Adipocyte (in vitro differentiated cells): ENCODE measurements around the gene ZNF622.

Experiments
- DNase-seq: peaks from one replicate; pipeline ENCODE4 v3.0.0-alpha.2; 2015; ENCODE audit warnings: low read depth
- H3K27me3 ChIP-seq: replicated peaks from 2 replicates; pipeline ENCODE4 v1.7.0; 2013; ENCODE audit warnings: mild to moderate bottlenecking, low read length, moderate library complexity; ENCODE audit not compliant: control insufficient read depth, insufficient read depth
- H3K36me3 ChIP-seq: 2 replicates; pipeline ENCODE4 v1.7.0; 2013; ENCODE audit warnings: low read length, mild to moderate bottlenecking, moderate library complexity; ENCODE audit not compliant: control insufficient read depth, insufficient read depth, severe bottlenecking
- H3K4me1 ChIP-seq: 2 replicates; pipeline ENCODE4 v1.7.0; 2013; ENCODE audit warnings: mild to moderate bottlenecking, low read length, moderate library complexity; ENCODE audit not compliant: control insufficient read depth, insufficient read depth
- H3K4me3 ChIP-seq: 2 replicates; pipeline ENCODE4 v1.7.0; 2013; ENCODE audit warnings: mild to moderate bottlenecking, low read length, moderate library complexity
- H3K9ac ChIP-seq: 2 replicates; pipeline ENCODE4 v1.7.0; 2013; ENCODE audit warnings: mild to moderate bottlenecking, low read length, moderate library complexity
- H3K9me3 ChIP-seq: 2 replicates; pipeline ENCODE4 v1.7.0; 2013; ENCODE audit warnings: mild to moderate bottlenecking, low read length, moderate library complexity; ENCODE audit not compliant: control insufficient read depth

The ZNF622 gene

GRCh38 chr5:16427587-16427986 is 38.0 kb downstream of the ZNF622 start:
- no peaks in the 10 kb centered on the region for H3K9me3 ChIP-seq
- no peak for DNase-seq
- H3K4me3 ChIP-seq: no peak overlapping the region
- no peak overlapping the region for H3K9ac ChIP-seq
- no peaks in the 10 kb centered on the region for H3K36me3 ChIP-seq
- H3K4me1 ChIP-seq: no peaks in the 10 kb centered on the region
- peaks cover 21% of the 10 kb centered on the region for H3K27me3 ChIP-seq

- Histone ChIP-seq H3K27me3 (peaks cover 19% of the 10 kb centered on the region), H3K36me3 (no peaks in the 10 kb centered on the region), H3K4me3 (no peak overlapping the region), H3K9ac (no peak overlapping the region), H3K4me1 (no peaks in the 10 kb centered on the region), H3K9me3 (no peaks in the 10 kb centered on the region)
- no peak for DNase-seq
Measured at GRCh38 chr5:16418471-16418922, 47.1 kb downstream of the ZNF622 start.

GRCh38 chr5:16417398-16418074 is 48.1 kb downstream of the ZNF622 start:
- Histone ChIP-seq H3K9ac (no peak overlapping the region), H3K27me3 (peaks cover 19% of the 10 kb centered on the region), H3K4me3 (no peak overlapping the region), H3K36me3 (no peaks in the 10 kb centered on the region), H3K4me1 (no peaks in the 10 kb centered on the region), H3K9me3 (no peaks in the 10 kb centered on the region)
- DNase-seq: no peak

GRCh38 chr5:16414861-16415260 is 50.7 kb downstream of the ZNF622 start:
- Histone ChIP-seq H3K9ac (no peak overlapping the region), H3K9me3 (no peaks in the 10 kb centered on the region), H3K4me1 (peaks cover 3% of the 10 kb centered on the region), H3K27me3 (peaks cover 19% of the 10 kb centered on the region), H3K36me3 (no peaks in the 10 kb centered on the region), H3K4me3 (no peak overlapping the region)
- DNase-seq: no peak

- Histone ChIP-seq H3K4me1 (peaks cover 3% of the 10 kb centered on the region), H3K4me3 (no peak overlapping the region), H3K27me3 (peaks cover 12% of the 10 kb centered on the region), H3K36me3 (no peaks in the 10 kb centered on the region), H3K9me3 (peaks cover 1% of the 10 kb centered on the region), H3K9ac (no peak overlapping the region)
- DNase-seq: no peak
Measured at GRCh38 chr5:16413166-16413860, 52.3 kb downstream of the ZNF622 start.

- DNase-seq: no peak
- Histone ChIP-seq H3K27me3 (peaks cover 6% of the 10 kb centered on the region), H3K4me3 (no peak overlapping the region), H3K9ac (no peak overlapping the region), H3K36me3 (no peaks in the 10 kb centered on the region), H3K9me3 (peaks cover 3% of the 10 kb centered on the region), H3K4me1 (peaks cover 3% of the 10 kb centered on the region)
Measured at GRCh38 chr5:16412556-16412955, 53.0 kb downstream of the ZNF622 start.

GRCh38 chr5:16411741-16412455 is 53.7 kb downstream of the ZNF622 start:
- Histone ChIP-seq H3K4me3 (no peak overlapping the region), H3K27me3 (peaks cover 4% of the 10 kb centered on the region), H3K9me3 (peaks cover 3% of the 10 kb centered on the region), H3K36me3 (no peaks in the 10 kb centered on the region), H3K4me1 (peaks cover 3% of the 10 kb centered on the region), H3K9ac (no peak overlapping the region)
- no peak for DNase-seq

GRCh38 chr5:16411235-16411634 is 54.4 kb downstream of the ZNF622 start:
- Histone ChIP-seq H3K9me3 (peaks cover 3% of the 10 kb centered on the region), H3K4me3 (no peak overlapping the region), H3K27me3 (peaks cover 4% of the 10 kb centered on the region), H3K4me1 (peaks cover 4% of the 10 kb centered on the region), H3K36me3 (no peaks in the 10 kb centered on the region), H3K9ac (no peak overlapping the region)
- no peak for DNase-seq

GRCh38 chr5:16410338-16410737 is 55.3 kb downstream of the ZNF622 start:
- Histone ChIP-seq H3K9ac (no peak overlapping the region), H3K27me3 (peaks cover 4% of the 10 kb centered on the region), H3K36me3 (no peaks in the 10 kb centered on the region), H3K4me3 (no peak overlapping the region), H3K9me3 (peaks cover 3% of the 10 kb centered on the region), H3K4me1 (peaks cover 9% of the 10 kb centered on the region)
- no peak for DNase-seq

GRCh38 chr5:16406630-16407029 is 59.0 kb downstream of the ZNF622 start:
- H3K9ac ChIP-seq: no peak overlapping the region
- peaks cover 9% of the 10 kb centered on the region for H3K4me1 ChIP-seq
- DNase-seq: no peak
- H3K36me3 ChIP-seq: no peaks in the 10 kb centered on the region
- peaks cover 3% of the 10 kb centered on the region for H3K9me3 ChIP-seq
- no peaks in the 10 kb centered on the region for H3K27me3 ChIP-seq
- H3K4me3 ChIP-seq: no peak overlapping the region

- Histone ChIP-seq H3K9ac (no peak overlapping the region), H3K9me3 (peaks cover 3% of the 10 kb centered on the region), H3K27me3 (no peaks in the 10 kb centered on the region), H3K4me3 (no peak overlapping the region), H3K36me3 (no peaks in the 10 kb centered on the region), H3K4me1 (peaks cover 6% of the 10 kb centered on the region)
- DNase-seq: no peak
Measured at GRCh38 chr5:16406023-16406422, 59.6 kb downstream of the ZNF622 start.
